K562 (cell line): ENCODE results near the gene UMAD1. TPM values are rescaled to one million over a fixed set of nuclear protein-coding genes. Genes with fewer than 3 reads are reported as not detected.
A peak's percentile ranks its signal among the peaks of the same experiment; 100 is the strongest.

ENCODE experiments used
- ATAC-seq: fragments of 200-7000 bp; cut with Tn5 transposase; 3 replicates; pipeline ENCODE4 v1.9.1; 2020; ENCODE audit warnings: moderate library complexity
- BruUV-seq: library from RNA; stranded (reverse); fragments of 400-500 nt; replicated peaks from 2 replicates; lab custom pipeline; 2021; lab: Mats Ljungman, UMichigan
- CTCF ChIA-PET: fragments of 300-600 bp; formaldehyde crosslinking; extraction: SDS; loops from one replicate; lab custom pipeline; 2021; ENCODE audit warnings: low intra/inter-chr PET ratio; lab: Yijun Ruan, JAX
- POLR2A ChIA-PET: fragments of 300-600, 350-650 bp; sonication (Branson Sonifier 250); formaldehyde crosslinking; extraction: SDS; loops from one replicate; lab custom pipeline; 2021; ENCODE audit warnings: antibody characterized with exemption, inconsistent platforms; lab: Yijun Ruan, JAX
- DNase-seq, 4 experiments: peaks; one replicate each; pipeline versions ENCODE4 v3.0.0 to v3.0.0-alpha.2; 2011 to 2018; ENCODE audit warnings: low spot score in 3 of 4, mixed read lengths in 3 of 4; ENCODE audit errors: extremely low read depth in 1 of 4
- FAIRE-seq: peaks from 2 replicates; lab custom pipeline; 2011; peaks lifted over from hg19 to GRCh38; lab: Jason Lieb, UNC
- H2AFZ ChIP-seq: 2 replicates; pipeline ENCODE4 v1.6.0; 2011; ENCODE audit warnings: low read depth, low read length, control low read depth, inconsistent platforms
- H3K27ac ChIP-seq: fragments of 200-600 bp; 3 replicates; pipeline ENCODE4 v1.8.0; 2011; ENCODE audit warnings: low read depth, mild to moderate bottlenecking, control low read depth, inconsistent platforms, low read length, moderate library complexity, mixed read lengths; ENCODE audit errors: extremely low read depth
- H3K27me3 ChIP-seq, 2 experiments: fragments of 300-600 bp in 1 of 2; 2 replicates in 1 of 2; 3 replicates in 1 of 2; pipeline versions ENCODE4 v1.6.0 to v1.8.0; 2011; ENCODE audit warnings: inconsistent platforms in 2 of 2, low read length in 2 of 2, mild to moderate bottlenecking in 1 of 2, mixed read lengths in 1 of 2, moderate library complexity in 1 of 2; ENCODE audit not compliant: control insufficient read depth in 2 of 2, insufficient read depth in 2 of 2
- H3K36me3 ChIP-seq: fragments of 300-600 bp; 3 replicates; pipeline ENCODE4 v1.8.0; 2011; ENCODE audit warnings: mild to moderate bottlenecking, low read length, inconsistent platforms; ENCODE audit not compliant: control insufficient read depth, insufficient read depth
- H3K4me1 ChIP-seq, 2 experiments: fragments of 200-600 bp in 1 of 2; replicated peaks in 1 of 2; 2 replicates in 1 of 2; 3 replicates in 1 of 2; pipeline versions ENCODE4 v1.5.1 to v1.8.0; 2011; ENCODE audit warnings: inconsistent platforms in 2 of 2, low read length in 2 of 2, mild to moderate bottlenecking in 1 of 2, mixed read lengths in 1 of 2, moderate library complexity in 1 of 2; ENCODE audit not compliant: control insufficient read depth in 2 of 2, insufficient read depth in 2 of 2
- H3K4me2 ChIP-seq: 2 replicates; pipeline ENCODE4 v1.6.1; 2011; ENCODE audit warnings: low read length, control low read depth, inconsistent platforms, mixed read lengths; ENCODE audit not compliant: insufficient read depth
- H3K4me3 ChIP-seq: fragments of 200-600 bp; sonication (generic), shearing (Covaris generic); 2 replicates; pipeline ENCODE4 v1.5.1; 2016; ENCODE audit warnings: control low read depth, inconsistent platforms
- H3K79me2 ChIP-seq: fragments of 200-600 bp; 3 replicates; pipeline ENCODE4 v1.8.0; 2011; ENCODE audit warnings: low read length, inconsistent platforms; ENCODE audit not compliant: control insufficient read depth, insufficient read depth
- H3K9ac ChIP-seq, 2 experiments: 2 replicates each; pipeline versions ENCODE4 v1.6.0 to v1.6.1; 2011; ENCODE audit warnings: low read depth in 2 of 2, low read length in 2 of 2, control low read depth in 1 of 2, inconsistent platforms in 1 of 2, mild to moderate bottlenecking in 1 of 2, mixed read lengths in 1 of 2; ENCODE audit not compliant: insufficient read depth in 1 of 2
- H3K9me1 ChIP-seq: one replicate; pipeline ENCODE4 v1.6.0; 2011; ENCODE audit warnings: inconsistent platforms, mild to moderate bottlenecking, low read length, moderate library complexity; ENCODE audit not compliant: control insufficient read depth, insufficient read depth
- H3K9me3 ChIP-seq: replicated peaks from 2 replicates; pipeline ENCODE4 v1.5.1; 2011; ENCODE audit warnings: low read depth, low read length, inconsistent platforms; ENCODE audit not compliant: control insufficient read depth, insufficient read depth
- H4K20me1 ChIP-seq: replicated peaks from 2 replicates; pipeline ENCODE4 v1.6.1; 2011; ENCODE audit warnings: low read length, inconsistent platforms, mixed read lengths; ENCODE audit not compliant: control insufficient read depth, insufficient read depth
- ASH1L ChIP-seq: fragments of 450-650 bp; IDR thresholded peaks from 2 replicates; pipeline ENCODE4 v1.6.1; 2018; ENCODE audit warnings: borderline replicate concordance, mild to moderate bottlenecking, low read depth; ENCODE audit not compliant: partially characterized antibody
- C11orf30 ChIP-seq: fragments of 450-650 bp; IDR thresholded peaks from 2 replicates; pipeline ENCODE4 v1.6.1; 2016; ENCODE audit warnings: low read depth, mild to moderate bottlenecking
- DDX20 ChIP-seq: fragments of 450-650 bp; IDR thresholded peaks from 2 replicates; pipeline ENCODE4 v1.6.1; 2016; ENCODE audit warnings: missing genetic modification characterization, low read depth, mild to moderate bottlenecking, missing compliant biosample characterization, moderate library complexity
- EGR1 ChIP-seq: fragments of 450-650 bp; conservative IDR thresholded peaks from 2 replicates; pipeline ENCODE4 v1.6.1; 2017; ENCODE audit warnings: mild to moderate bottlenecking
- EP300 ChIP-seq: IDR thresholded peaks from 2 replicates; pipeline ENCODE4 v1.6.1; 2012; ENCODE audit warnings: low read length, improper control_type of control experiment
- ETS2 ChIP-seq: IDR thresholded peaks from 2 replicates; pipeline ENCODE4 v1.6.1; 2016; ENCODE audit warnings: borderline replicate concordance, missing genetic modification characterization, mild to moderate bottlenecking, moderate library complexity, missing compliant biosample characterization; ENCODE audit not compliant: poor library complexity, severe bottlenecking
- MEF2A ChIP-seq: IDR thresholded peaks from 2 replicates; pipeline ENCODE4 v1.6.1; 2011; ENCODE audit warnings: low read depth, mild to moderate bottlenecking, low read length, moderate library complexity; ENCODE audit not compliant: control insufficient read depth
- MTA2 ChIP-seq: fragments of 450-650 bp; IDR thresholded peaks from 2 replicates; pipeline ENCODE4 v1.6.1; 2016; ENCODE audit warnings: low read depth
- NFE2 ChIP-seq: IDR thresholded peaks from 2 replicates; pipeline ENCODE4 v1.6.1; 2014; ENCODE audit warnings: antibody characterized with exemption, low read depth
- PHTF2 ChIP-seq: fragments of 250-450 bp; sonication (Bioruptor Pico); IDR thresholded peaks from 2 replicates; pipeline ENCODE4 v1.5.0; 2021; ENCODE audit warnings: mild to moderate bottlenecking
- POLR2H ChIP-seq: IDR thresholded peaks from 2 replicates; pipeline ENCODE4 v1.6.1; 2016; ENCODE audit warnings: missing genetic modification characterization, low read depth, mild to moderate bottlenecking, control low read depth, missing compliant biosample characterization, moderate library complexity
- PRDM10 ChIP-seq: fragments of 450-650 bp; IDR thresholded peaks from 2 replicates; pipeline ENCODE4 v1.6.1; 2018; ENCODE audit not compliant: partially characterized antibody
- RFX7 ChIP-seq: fragments of 250-450 bp; sonication (Bioruptor Pico); IDR thresholded peaks from 2 replicates; pipeline ENCODE4 v1.5.1; 2021; ENCODE audit warnings: mild to moderate bottlenecking
- SIRT6 ChIP-seq: IDR thresholded peaks from one replicate; pipeline ENCODE4 v1.6.1; 2012; ENCODE audit warnings: low read depth, mild to moderate bottlenecking, control low read depth, inconsistent platforms, low read length, moderate library complexity
- YBX1 ChIP-seq: fragments of 450-650 bp; IDR thresholded peaks from 2 replicates; pipeline ENCODE4 v1.7.1; 2016; ENCODE audit warnings: mild to moderate bottlenecking
- ZFP36 ChIP-seq: fragments of 150-350 bp; IDR thresholded peaks from 2 replicates; pipeline ENCODE4 v1.6.1; 2018; ENCODE audit warnings: low read length, low read depth; ENCODE audit not compliant: partially characterized antibody
- ZNF212 ChIP-seq: fragments of 450-650 bp; formaldehyde crosslinking; IDR thresholded peaks from 2 replicates; pipeline ENCODE4 v1.4.0; 2020; ENCODE audit warnings: mild to moderate bottlenecking
- ZNF24 ChIP-seq: fragments of 450-650 bp; IDR thresholded peaks from 2 replicates; pipeline ENCODE4 v1.6.1; 2016
- ZNF444 ChIP-seq: fragments of 250-450 bp; sonication (Bioruptor Pico); IDR thresholded peaks from 2 replicates; pipeline ENCODE4 v1.4.0; 2020; ENCODE audit warnings: mild to moderate bottlenecking, moderate library complexity
- ZNF76 ChIP-seq: fragments of 250-450 bp; sonication (Bioruptor Pico); IDR thresholded peaks from 2 replicates; pipeline ENCODE4 v1.4.0; 2020; ENCODE audit warnings: mild to moderate bottlenecking, moderate library complexity, borderline replicate concordance
- ZNF77 ChIP-seq: fragments of 250-450 bp; sonication (Bioruptor Pico); IDR thresholded peaks from 2 replicates; pipeline ENCODE4 v1.5.0; 2020
- WGBS: fragments of 100-300 bp; shearing (Covaris generic); methylation state at CpG from one replicate; pipeline ENCODE4 v1.1.6; 2016; ENCODE audit warnings: low coverage, mixed read lengths; ENCODE audit not compliant: insufficient coverage; ENCODE audit errors: missing lambda C conversion rate; 5-methylcytosine and 5-hydroxymethylcytosine counted together
- in situ Hi-C: fragments of 300-500 bp; cut with MboI; formaldehyde crosslinking; loops from 4 replicates; pipeline ENCODE4 v1.15.0; 2018; ENCODE audit warnings: inconsistent platforms, mixed read lengths
- intact Hi-C: fragments of 100-400 bp; cut with micrococcal nuclease; formaldehyde crosslinking; loops from 2 replicates; pipeline ENCODE4 v1.14.2; 2022
- polyA plus RNA-seq, 8 experiments: library from polyadenylated mRNA; depleted of rRNA in 4 of 8; stranded (reverse) in 5 of 8; unstranded in 3 of 8; fragments of >200 nt; fragmentation: Nextera tagmentation in 2 of 8; fragmentation: Illumina TruSeq in 1 of 8; extraction: Ambion mirVana in 2 of 8; extraction: Trizol in 1 of 8; gene quantifications; 2 replicates each; pipeline versions ENCODE4 v1.2.1 to v1.2.3, GENCODE V29; 2011 to 2014; ENCODE audit warnings: inconsistent platforms in 1 of 8, missing spikeins in 1 of 8
- total RNA-seq, 7 experiments: library from RNA; depleted of rRNA in 6 of 7; stranded (reverse); fragments of >200 nt in 6 of 7; fragmentation: Illumina TruSeq in 2 of 7; extraction: Trizol in 2 of 7; gene quantifications; 2 replicates each; pipeline versions ENCODE4 v1.2.1 to v1.2.3, GENCODE V29; 2011 to 2021; ENCODE audit warnings: low replicate concordance in 1 of 7

UMAD1 gene
- total and polyA plus RNA-seq, 9 of the 15 experiments (the other 6 are each of a cell fraction or from before 2014, with no cell fraction given) = 9.0 to 26.7 (median 13.3) TPM

- Histone ChIP-seq H3K27ac (no peak overlapping the region), H3K36me3 (no peaks in the 10 kb centered on the region), H3K4me2 (no peak overlapping the region), H3K79me2 (no peaks in the 10 kb centered on the region), H2AFZ (no peak overlapping the region), H3K9ac (no peak overlapping the region), H3K27me3 (no peaks in the 10 kb centered on the region), H3K4me3 (no peak overlapping the region), H3K4me1 (no peaks in the 10 kb centered on the region), H3K9me3 (no peaks in the 10 kb centered on the region), H3K9me1 (no peaks in the 10 kb centered on the region), H4K20me1 (no peaks in the 10 kb centered on the region)
- CTCF ChIA-PET = no interaction called here
- ATAC-seq (peak; percentile 74), FAIRE-seq (peak; percentile 77), DNase-seq (peak in 2 of 4 experiments; percentile 17 to 20)
- in situ Hi-C loops = no loop called here
- no TSS peak for BruUV-seq
- intact Hi-C loops = loop anchor here (5.0 to 10.0 kb wide), 2 partner anchors 208 to 405 kb away; no protein-coding TSS in a partner anchor
- POLR2A ChIA-PET = no interaction called here
- 33% methylated on average over 5 of the region's 5 CpGs for WGBS
- TF ChIP-seq ASH1L (no peak), ZNF76 (no peak), POLR2H (no peak), PHTF2 (no peak), ZNF212 (CRISPR knock-in tag) (no peak), ZFP36 (no peak), EP300 (peak; percentile 9; the same call in 1 of the 2 replicates), ETS2 (tag) (no peak), EGR1 (peak; percentile 56), DDX20 (no peak), ZNF444 (CRISPR knock-in tag) (no peak), YBX1 (no peak), C11orf30 (no peak), MTA2 (no peak), MEF2A (no peak), NFE2 (0 out of 2 replicates have a peak, but pooled peaks have one; percentile 18), SIRT6 (no peak), RFX7 (CRISPR knock-in tag) (no peak), ZNF77 (CRISPR knock-in tag) (no peak), ZNF24 (no peak), PRDM10 (no peak)
Observed at GRCh38 chr7:7889791-7890568, 249.4 kb downstream of the UMAD1 start.
